Activated effector memory CD4-positive, alpha-beta T cell treated with Interleukin-2 at 50 U/mL for 16 hours (primary cell): ENCODE measurements around the gene SUSD1.

Experiments
- DNase-seq: peaks from one replicate; pipeline ENCODE4 v3.0.0-alpha.2; 2020

SUSD1 gene

GRCh38 chr9:112006361-112007020 is 168.6 kb downstream of the SUSD1 start:
- DNase-seq, result no peak

GRCh38 chr9:112005939-112006338 is 169.2 kb downstream of the SUSD1 start:
- no peak for DNase-seq

- no peak for DNase-seq
Observed at GRCh38 chr9:112003538-112003937, 171.6 kb downstream of the SUSD1 start.

GRCh38 chr9:112002847-112003457 is 172.1 kb downstream of the SUSD1 start:
- DNase-seq, result no peak

- DNase-seq, result peak; percentile 4
Observed at GRCh38 chr9:112002131-112002846, 172.8 kb downstream of the SUSD1 start.

GRCh38 chr9:112000743-112001142 is 174.4 kb downstream of the SUSD1 start:
- no peak for DNase-seq

- DNase-seq, result no peak
Observed at GRCh38 chr9:111999319-111999718, 175.8 kb downstream of the SUSD1 start.

- DNase-seq, result no peak
Observed at GRCh38 chr9:111997831-111998230, 177.3 kb downstream of the SUSD1 start.

GRCh38 chr9:111994831-111995458 is 180.2 kb downstream of the SUSD1 start:
- no peak for DNase-seq

GRCh38 chr9:111993319-111993718 is 181.8 kb downstream of the SUSD1 start:
- DNase-seq, result no peak

- no peak for DNase-seq
Observed at GRCh38 chr9:111992523-111992922, 182.6 kb downstream of the SUSD1 start.

GRCh38 chr9:111991179-111991578 is 183.9 kb downstream of the SUSD1 start:
- DNase-seq, result no peak
